ENCODE measurements around the gene VPS16. TPM values are rescaled to one million over a fixed set of nuclear protein-coding genes. Genes with fewer than 3 reads are reported as not detected.
"Not testable (repeated sequence)": the region's sequence is repeated elsewhere in the genome, so short reads cannot be mapped to it uniquely, and the experiment has no call there.

VPS16 gene
- total RNA-seq, 4 donors from 2014 or later, result 22.1 to 44.0 (median 30.7) TPM

DNA sequence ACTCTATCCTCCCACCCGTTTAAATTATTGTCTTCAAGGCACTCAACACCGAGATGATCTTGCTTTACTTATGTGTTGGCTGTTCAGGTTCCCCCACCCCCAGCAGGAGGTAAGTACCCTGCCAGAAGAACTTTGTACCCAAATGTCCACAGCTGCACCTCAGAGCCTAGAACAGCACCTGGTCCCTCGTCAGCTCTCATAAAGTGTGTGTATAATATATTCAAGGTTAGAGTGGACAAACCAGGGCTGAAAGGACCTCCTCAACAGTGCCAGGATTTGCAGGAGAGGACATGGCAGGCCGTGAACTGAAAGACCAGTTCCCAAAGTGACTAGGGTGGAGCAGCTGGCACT, 34.2 kb upstream of the VPS16 start:
- Histone ChIP-seq H3K4me1 (peaks cover 0 to 15% (median 0%) of the 10 kb centered on the region in 3 donors), H3K4me3 (no peak overlapping the region), H3K27ac (no peak overlapping the region), H3K27me3 (peaks cover 100% of the 10 kb centered on the region), H3K36me3 (no peaks in the 10 kb centered on the region), H3K9me3 (peaks cover 0 to 2% (median 0%) of the 10 kb centered on the region in 3 donors)
- 46% methylated on average over 4 of the region's 4 CpGs for WGBS, 2 donors (ENCODE audit: low coverage in 1 of 2)
- TF ChIP-seq CTCF (IDR thresholded peaks at IDR 0.05) (no peak), POLR2A (IDR thresholded peaks at IDR 0.05) (no peak), EP300 (IDR thresholded peaks at IDR 0.05) (no peak), POLR2AphosphoS5 (IDR thresholded peaks at IDR 0.05) (no peak)
- ATAC-seq, result no peak

DNA sequence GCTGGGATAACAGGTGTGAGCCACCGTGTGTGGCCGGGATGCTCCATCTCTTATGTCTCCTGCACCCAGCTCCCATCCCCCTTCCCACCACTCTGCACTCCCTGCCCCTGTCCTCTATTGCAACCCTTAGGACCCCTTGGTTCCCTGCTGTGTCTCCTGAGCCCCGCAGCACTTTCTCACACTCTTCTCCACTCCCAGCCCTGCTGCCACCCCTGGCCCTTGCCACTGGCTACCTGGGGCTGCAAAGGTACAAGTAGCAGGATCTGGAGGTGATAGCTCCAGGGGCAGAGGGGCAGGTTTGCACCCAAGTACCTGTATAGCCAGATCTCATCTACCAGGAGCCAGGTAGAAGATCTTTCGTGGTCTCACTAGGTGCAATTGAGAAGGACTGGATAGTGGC, 33.5 kb upstream of the VPS16 start:
- no peak for TF ChIP-seq POLR2A (IDR thresholded peaks at IDR 0.05)
- Histone ChIP-seq H3K4me1 (peaks cover 0 to 14% (median 0%) of the 10 kb centered on the region in 3 donors), H3K4me3 (no peak overlapping the region), H3K27ac (no peak overlapping the region), H3K27me3 (peaks cover 100% of the 10 kb centered on the region), H3K36me3 (no peaks in the 10 kb centered on the region), H3K9me3 (peaks cover 0 to 9% (median 0%) of the 10 kb centered on the region in 3 donors)
- WGBS, 2 donors (ENCODE audit: low coverage in 1 of 2), result 60 to 80% methylated on average over 1 of the region's 4 CpGs
- no peak for ATAC-seq

- peaks cover 0 to 17% (median 0%) of the 10 kb centered on the region in 3 donors for H3K9me3 ChIP-seq
- not testable (repeated sequence) for H3K4me3 ChIP-seq, H3K27ac ChIP-seq, ATAC-seq, H3K36me3 ChIP-seq
- peaks cover 100% of the 10 kb centered on the region for H3K27me3 ChIP-seq
- 71 to 73% methylated on average over 2 to 5 of the region's 9 CpGs for WGBS, 2 donors (ENCODE audit: low coverage in 1 of 2)
- peaks cover 0 to 14% (median 0%) of the 10 kb centered on the region in 3 donors for H3K4me1 ChIP-seq
These were observed 32.6 kb upstream of the VPS16 start for GRCh38 chr20:2807929-2808328.

GRCh38 chr20:2809690-2810089, 30.9 kb upstream of the VPS16 start:
- H3K36me3 ChIP-seq, result no peaks in the 10 kb centered on the region
- WGBS, 2 donors (ENCODE audit: low coverage in 1 of 2), result 79 to 89% methylated on average over 5 to 8 of the region's 10 CpGs
- peaks cover 94% of the 10 kb centered on the region for H3K27me3 ChIP-seq

GRCh38 chr20:2812189-2812588, 28.4 kb upstream of the VPS16 start:
- H3K27me3 ChIP-seq, result peaks cover 80% of the 10 kb centered on the region
- no peak overlapping the region for H3K27ac ChIP-seq
- no peaks in the 10 kb centered on the region for H3K4me1 ChIP-seq
- H3K4me3 ChIP-seq, result no peak overlapping the region
- whole genome bisulfite sequencing, 2 donors (ENCODE audit: low coverage in 1 of 2), result 85 to 100% methylated on average over 2 to 3 of the region's 3 CpGs
- TF ChIP-seq CTCF (IDR thresholded peaks at IDR 0.05) (no peak), EP300 (IDR thresholded peaks at IDR 0.05) (no peak), POLR2AphosphoS5 (IDR thresholded peaks at IDR 0.05) (no peak), POLR2A (IDR thresholded peaks at IDR 0.05) (no peak)
- no peaks in the 10 kb centered on the region for H3K36me3 ChIP-seq
- ATAC-seq, result no peak
- H3K9me3 ChIP-seq, result peaks cover 0 to 17% (median 0%) of the 10 kb centered on the region in 3 donors

More at GRCh38 chr20:2809690-2810089, 30.9 kb upstream of the VPS16 start:
- TF ChIP-seq POLR2AphosphoS5 (IDR thresholded peaks at IDR 0.05) (no peak), EP300 (IDR thresholded peaks at IDR 0.05) (no peak), POLR2A (IDR thresholded peaks at IDR 0.05) (no peak), CTCF (IDR thresholded peaks at IDR 0.05) (no peak)
- peaks cover 0 to 17% (median 0%) of the 10 kb centered on the region in 3 donors for H3K9me3 ChIP-seq
- no peak overlapping the region for H3K27ac ChIP-seq
- no peak for ATAC-seq
- peaks cover 0 to 12% (median 0%) of the 10 kb centered on the region in 3 donors for H3K4me1 ChIP-seq
- H3K4me3 ChIP-seq, result no peak overlapping the region

- H3K4me1 ChIP-seq, result no peaks in the 10 kb centered on the region
- H3K27ac ChIP-seq, result no peak overlapping the region
- TF ChIP-seq POLR2AphosphoS5 (IDR thresholded peaks at IDR 0.05), result no peak
- TF ChIP-seq POLR2A (IDR thresholded peaks at IDR 0.05), result no peak
- no peak for TF ChIP-seq CTCF (IDR thresholded peaks at IDR 0.05)
- TF ChIP-seq EP300 (IDR thresholded peaks at IDR 0.05), result no peak
- 75 to 100% methylated on average over 1 of the region's 1 CpG for whole genome bisulfite sequencing, 2 donors (ENCODE audit: low coverage in 1 of 2)
- H3K27me3 ChIP-seq, result peaks cover 78% of the 10 kb centered on the region
- no peaks in the 10 kb centered on the region for H3K36me3 ChIP-seq
- peaks cover 0 to 17% (median 0%) of the 10 kb centered on the region in 3 donors for H3K9me3 ChIP-seq
- ATAC-seq, result no peak
- no peak overlapping the region for H3K4me3 ChIP-seq
These were observed 26.5 kb upstream of the VPS16 start for GRCh38 chr20:2814076-2814475.

Measured in gastroesophageal sphincter (tissue), 4 donors.